Body of pancreas (tissue), 4 donors: ENCODE results near the gene RPS29. TPM values are rescaled to one million over a fixed set of nuclear protein-coding genes. Genes with fewer than 3 reads are reported as not detected.
"Not testable (repeated sequence)": the region's sequence is repeated elsewhere in the genome, so short reads cannot be mapped to it uniquely, and the experiment has no call there.

Experiments used
- ATAC-seq: fragments of 150-250 bp; one replicate; pipeline ENCODE4 v1.9.1; 2016
- DNase-seq, 4 donors: peaks; one replicate each; pipeline ENCODE4 v3.0.0-alpha.2; 2019
- H3K27ac ChIP-seq, 4 donors: fragments of 200-600 bp; sonication (generic); 1 replicate in 3 of 4; 2 replicates in 1 of 4; pipeline versions ENCODE4 v1.5.1 to v1.6.1; 2016 to 2019; ENCODE audit warnings: mild to moderate bottlenecking in 1 of 4, mixed read lengths in 1 of 4, moderate library complexity in 1 of 4
- H3K27me3 ChIP-seq, 2 donors: fragments of 200-600 bp; sonication (generic); one replicate each; pipeline ENCODE4 v1.6.0; 2016; ENCODE audit warnings: mild to moderate bottlenecking in 1 of 2
- H3K36me3 ChIP-seq, 2 donors: fragments of 200-600 bp; sonication (generic); replicated peaks in 1 of 2; 2 replicates each; pipeline ENCODE4 v1.5.1; 2016; ENCODE audit warnings: low read depth in 2 of 2; ENCODE audit not compliant: insufficient read depth in 1 of 2
- H3K4me1 ChIP-seq: fragments of 200-600 bp; sonication (generic); one replicate; pipeline ENCODE4 v1.6.0; 2016
- H3K4me3 ChIP-seq, 2 donors: fragments of 200-600 bp; sonication (generic); 1 replicate in 1 of 2; 2 replicates in 1 of 2; pipeline ENCODE4 v1.5.1; 2016 to 2019
- H3K9me3 ChIP-seq, 3 donors: fragments of 200-600 bp; sonication (generic); 1 replicate in 2 of 3; 2 replicates in 1 of 3; pipeline ENCODE4 v1.5.1; 2016
- POLR2A ChIP-seq, 3 donors: fragments of 450-650 bp; IDR thresholded peaks; one replicate each; pipeline ENCODE4 v1.6.1; 2016; ENCODE audit warnings: antibody characterized with exemption in 3 of 3, mild to moderate bottlenecking in 2 of 3
- WGBS, 2 donors: methylation state at CpG; one replicate each; pipeline ENCODE4 v1.1.5; 2017; 5-methylcytosine and 5-hydroxymethylcytosine counted together
- intact Hi-C: fragments of 100-400 bp; cut with DNase I; formaldehyde crosslinking; loops from one replicate; pipeline ENCODE4 v1.15.1; 2023
- total RNA-seq, 2 donors: library from RNA; depleted of rRNA; stranded (reverse); fragments of >200 nt; gene quantifications; one replicate each; pipeline ENCODE4 v1.1.0, GENCODE V29; 2016
- TF ChIP-seq, protein P1 (sequence below), 7 experiments: fragments of 450-650 bp in 4 of 7; fragments of 200-600 bp in 3 of 7; sonication (generic) in 3 of 7; IDR thresholded peaks; one replicate each; pipeline ENCODE4 v1.5.1; 2016 to 2019; ENCODE audit warnings: antibody characterized with exemption in 7 of 7

RPS29 gene
- total RNA-seq, 2 donors from 2014 or later = 1,265 to 2,856 TPM

DNA sequence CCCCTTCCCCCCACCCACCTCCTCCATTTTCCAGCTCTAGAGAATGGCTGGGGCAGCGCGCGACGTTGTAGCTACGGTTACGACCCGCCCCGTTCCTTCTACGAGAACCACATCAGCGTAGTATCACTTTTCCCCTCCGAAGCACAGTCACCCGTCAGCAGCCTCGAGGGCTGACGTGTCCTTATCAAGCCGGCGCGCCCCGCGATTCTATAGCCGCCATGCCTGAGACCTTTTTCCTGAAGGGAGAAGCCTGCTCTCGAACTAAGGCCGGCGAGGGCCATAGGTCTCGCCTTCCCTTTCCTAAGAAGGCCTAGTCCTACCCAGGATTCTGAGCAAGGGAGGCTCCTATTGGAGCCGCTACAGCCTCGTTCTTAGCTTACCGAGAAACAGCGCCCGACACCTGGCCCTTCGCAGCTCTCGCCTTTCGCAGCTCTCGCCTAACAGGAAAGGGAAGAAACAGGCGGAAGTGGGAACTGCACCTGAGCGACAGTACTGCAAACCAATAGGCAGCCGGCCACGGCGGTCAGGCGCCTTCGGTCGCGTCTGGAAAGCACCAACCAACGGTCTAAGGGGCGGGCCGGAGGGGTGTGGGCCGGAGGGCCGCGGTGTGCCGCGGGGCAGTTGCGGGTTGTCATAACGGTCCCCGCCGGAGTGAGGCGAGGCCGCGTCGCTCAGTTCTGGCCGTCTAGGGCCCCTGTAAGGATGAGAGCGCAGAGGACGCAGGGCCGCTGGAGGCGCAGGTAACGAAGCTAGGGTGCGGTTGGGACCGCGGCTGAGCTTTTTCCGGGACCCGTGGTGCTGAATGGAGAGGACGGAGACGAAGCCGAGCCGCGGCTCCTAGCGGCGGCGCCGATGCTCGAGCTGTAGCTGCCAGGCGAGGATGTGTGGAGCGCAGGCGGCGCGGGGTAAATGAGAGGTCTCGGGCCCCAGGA lies 34.3 kb upstream of the RPS29 start, which contains the start of the genes MGAT2 and RPL36AL:
Gene MGAT2, plus strand, starts transcription at position 618 of the 932 bp plus-strand sequence. CDS start 470 bp downstream, outside the sequence.
Gene RPL36AL, minus strand, starts transcription at position 445 of the 932 bp plus-strand sequence. CDS start 1,522 bp downstream, outside the sequence.
- Histone ChIP-seq H3K4me3 (peak within 1 kb of the TSS; percentile 66 to 77), H3K9me3 (no peaks in the 10 kb centered on the region), H3K27ac (peak within 1 kb of the TSS; percentile 83 to 98 (median 94)), H3K36me3 (peaks cover 0 to 6% of the 10 kb centered on the region in 2 donors), H3K4me1 (peaks cover 43% of the 10 kb centered on the region), H3K27me3 (no peaks in the 10 kb centered on the region)
- ATAC-seq (peak; percentile 98), DNase-seq (peak; percentile 98 to 99 (median 98))
- WGBS, 2 donors = 0% methylated on average over 41 to 84 of the region's 85 CpGs
- intact Hi-C loops = no loop called here
- peak; percentile 93 to 98 (median 98) for TF ChIP-seq POLR2A (IDR thresholded peaks at IDR 0.05)
- TF ChIP-seq, protein P1, sequence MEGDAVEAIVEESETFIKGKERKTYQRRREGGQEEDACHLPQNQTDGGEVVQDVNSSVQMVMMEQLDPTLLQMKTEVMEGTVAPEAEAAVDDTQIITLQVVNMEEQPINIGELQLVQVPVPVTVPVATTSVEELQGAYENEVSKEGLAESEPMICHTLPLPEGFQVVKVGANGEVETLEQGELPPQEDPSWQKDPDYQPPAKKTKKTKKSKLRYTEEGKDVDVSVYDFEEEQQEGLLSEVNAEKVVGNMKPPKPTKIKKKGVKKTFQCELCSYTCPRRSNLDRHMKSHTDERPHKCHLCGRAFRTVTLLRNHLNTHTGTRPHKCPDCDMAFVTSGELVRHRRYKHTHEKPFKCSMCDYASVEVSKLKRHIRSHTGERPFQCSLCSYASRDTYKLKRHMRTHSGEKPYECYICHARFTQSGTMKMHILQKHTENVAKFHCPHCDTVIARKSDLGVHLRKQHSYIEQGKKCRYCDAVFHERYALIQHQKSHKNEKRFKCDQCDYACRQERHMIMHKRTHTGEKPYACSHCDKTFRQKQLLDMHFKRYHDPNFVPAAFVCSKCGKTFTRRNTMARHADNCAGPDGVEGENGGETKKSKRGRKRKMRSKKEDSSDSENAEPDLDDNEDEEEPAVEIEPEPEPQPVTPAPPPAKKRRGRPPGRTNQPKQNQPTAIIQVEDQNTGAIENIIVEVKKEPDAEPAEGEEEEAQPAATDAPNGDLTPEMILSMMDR (IDR thresholded peaks at IDR 0.05) = peak in 4 of 7 experiments; percentile 13 to 43 (median 36)

GRCh38 chr14:49619730-49620129 lies 33.5 kb upstream of the RPS29 start:
- ATAC-seq (no peak), DNase-seq (no peak)
- Histone ChIP-seq H3K4me1 (peaks cover 43% of the 10 kb centered on the region), H3K36me3 (peaks cover 0 to 6% of the 10 kb centered on the region in 2 donors), H3K27ac (peak overlapping the region; percentile 83 to 98 (median 94)), H3K9me3 (no peaks in the 10 kb centered on the region), H3K4me3 (peak overlapping the region; percentile 66 to 77), H3K27me3 (no peaks in the 10 kb centered on the region)
- intact Hi-C loops = no loop called here
- no peak for TF ChIP-seq POLR2A (IDR thresholded peaks at IDR 0.05)
- TF ChIP-seq, protein P1 (IDR thresholded peaks at IDR 0.05) = no peak
- 0% methylated on average over 11 of the region's 11 CpGs for WGBS, 2 donors

- intact Hi-C loops, ATAC-seq, DNase-seq, H3K9me3 ChIP-seq, H3K27me3 ChIP-seq, H3K36me3 ChIP-seq: not testable (repeated sequence)
- Histone ChIP-seq H3K4me3 (peak overlapping the region; percentile 66 to 77), H3K27ac (peak overlapping the region in 3 of 4 donors; percentile 83 to 98 (median 98)), H3K4me1 (peaks cover 40% of the 10 kb centered on the region)
- 31 to 41% methylated on average over 14 to 19 of the region's 19 CpGs for WGBS, 2 donors
Measured at GRCh38 chr14:49619273-49619672, 33.1 kb upstream of the RPS29 start.

DNA sequence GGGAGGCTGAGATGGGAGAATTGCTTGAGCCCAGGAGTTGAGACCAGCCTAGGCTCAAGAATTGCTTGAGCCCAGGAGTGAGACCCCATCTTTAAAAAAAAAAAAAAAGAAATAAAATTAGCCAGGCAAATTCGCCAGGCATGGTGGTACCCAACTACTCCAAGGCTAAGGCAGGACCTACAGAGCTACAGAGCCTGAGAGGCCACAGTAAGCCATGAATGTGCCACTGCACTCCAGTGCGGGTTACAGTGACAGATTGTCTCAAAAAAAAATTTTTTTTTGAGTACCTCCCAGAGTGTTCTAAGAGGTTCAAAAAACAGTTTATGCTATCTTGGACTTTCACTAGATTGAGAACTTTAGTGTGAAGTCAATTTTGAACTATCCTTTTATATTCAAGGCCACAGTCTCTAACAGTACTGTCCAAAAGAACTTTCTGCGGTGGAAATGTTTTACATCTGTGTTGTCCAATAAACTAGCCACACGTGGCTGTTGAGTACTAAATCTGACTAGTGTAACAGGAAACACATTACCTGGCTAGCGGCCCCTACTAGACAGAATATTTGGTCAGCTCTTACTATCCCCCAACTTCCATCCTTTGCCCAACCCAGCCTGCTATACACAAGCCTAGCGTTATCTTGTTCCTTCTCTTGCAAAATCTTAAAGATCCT lies 31.8 kb upstream of the RPS29 start:
- Histone ChIP-seq H3K36me3 (peaks cover 0 to 6% of the 10 kb centered on the region in 2 donors), H3K4me1 (peaks cover 27% of the 10 kb centered on the region), H3K27me3 (no peaks in the 10 kb centered on the region), H3K4me3 (no peak overlapping the region), H3K9me3 (no peaks in the 10 kb centered on the region), H3K27ac (no peak overlapping the region)
- no peak for TF ChIP-seq POLR2A (IDR thresholded peaks at IDR 0.05)
- TF ChIP-seq, protein P1 (IDR thresholded peaks at IDR 0.05) = no peak
- no peak for DNase-seq
- WGBS, 2 donors = 79 to 88% methylated on average over 6 of the region's 6 CpGs
- ATAC-seq = no peak
- intact Hi-C loops = no loop called here

DNA sequence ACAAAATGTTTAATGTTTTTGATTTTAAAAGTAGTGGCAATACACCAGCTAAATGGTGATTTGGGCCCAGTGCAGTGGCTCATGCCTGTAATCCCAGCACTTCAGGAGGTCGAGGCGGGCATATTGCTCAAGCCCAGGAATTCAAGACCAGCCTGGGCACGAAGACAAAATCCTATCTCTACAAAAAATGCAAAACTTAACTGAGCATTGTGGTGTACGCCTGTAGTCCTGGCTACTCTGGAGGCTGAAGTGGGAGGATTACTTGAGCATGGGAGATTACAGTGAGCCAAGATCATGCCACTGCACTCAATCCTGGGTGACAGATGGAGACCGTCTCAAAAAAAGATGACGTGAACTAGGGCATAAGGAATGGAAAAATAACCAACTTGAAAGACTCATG lies 29.6 kb upstream of the RPS29 start:
- H3K9me3 ChIP-seq = no peaks in the 10 kb centered on the region
- no peak overlapping the region for H3K27ac ChIP-seq
- DNase-seq = no peak
- peaks cover 0 to 6% of the 10 kb centered on the region in 2 donors for H3K36me3 ChIP-seq
- no peaks in the 10 kb centered on the region for H3K27me3 ChIP-seq
- ATAC-seq = no peak
- no peak for TF ChIP-seq POLR2A (IDR thresholded peaks at IDR 0.05)
- TF ChIP-seq, protein P1 (IDR thresholded peaks at IDR 0.05) = no peak
- H3K4me1 ChIP-seq = peaks cover 13% of the 10 kb centered on the region
- intact Hi-C loops = no loop called here
- H3K4me3 ChIP-seq = no peak overlapping the region
- 76 to 81% methylated on average over 6 of the region's 6 CpGs for WGBS, 2 donors
